Measurements from ENCODE around the gene USP32.

The USP32 gene

GRCh38 chr17:60369727-60370126, 22.2 kb downstream of the USP32 start:
- no peak overlapping the region for H3K4me3 ChIP-seq (ENCODE audit: control insufficient read depth, low read depth, low read length)
- TF ChIP-seq CTCF (IDR thresholded peaks at IDR 0.05; ENCODE audit: control insufficient read depth, insufficient read depth, low read depth, low read length, missing control alignments): no peak
- DNase-seq (ENCODE audit: low read depth): no peak

DNA sequence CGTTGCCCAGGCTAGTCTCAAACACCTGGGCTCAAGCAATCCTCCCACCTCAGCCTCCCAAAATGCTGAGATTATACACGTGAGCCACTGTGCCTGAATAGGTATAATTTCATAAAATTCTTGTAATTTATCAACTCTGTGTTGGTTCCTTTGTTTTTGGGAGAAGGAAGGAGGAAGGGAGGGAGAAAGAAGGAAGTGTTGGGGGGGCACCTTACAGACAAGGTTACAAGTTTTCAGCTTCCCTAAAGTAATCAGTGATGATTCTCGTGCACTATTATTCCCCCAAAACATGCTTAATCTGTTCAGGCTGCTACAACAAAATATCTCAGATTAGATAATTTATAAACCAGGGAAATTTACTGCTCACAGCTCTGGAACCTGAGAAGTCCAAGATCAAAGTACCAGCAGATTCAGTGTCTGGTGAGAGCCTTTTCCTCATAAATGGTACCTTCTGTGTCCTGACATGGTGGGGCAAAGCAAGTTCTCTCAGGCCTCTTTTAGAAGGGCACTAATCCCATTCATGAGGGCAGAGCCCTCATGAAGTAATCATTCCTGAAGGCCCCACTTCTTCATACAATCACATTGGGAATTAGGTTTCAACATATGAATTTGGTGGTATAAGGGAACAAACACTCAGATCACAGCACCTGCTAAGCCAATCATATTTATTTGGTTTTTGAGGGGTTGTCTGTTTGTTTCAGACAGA, 28.1 kb downstream of the USP32 start:
- H3K4me3 ChIP-seq (ENCODE audit: control insufficient read depth, low read depth, low read length): no peak overlapping the region
- no peak for TF ChIP-seq CTCF (IDR thresholded peaks at IDR 0.05; ENCODE audit: control insufficient read depth, insufficient read depth, low read depth, low read length, missing control alignments)

DNA sequence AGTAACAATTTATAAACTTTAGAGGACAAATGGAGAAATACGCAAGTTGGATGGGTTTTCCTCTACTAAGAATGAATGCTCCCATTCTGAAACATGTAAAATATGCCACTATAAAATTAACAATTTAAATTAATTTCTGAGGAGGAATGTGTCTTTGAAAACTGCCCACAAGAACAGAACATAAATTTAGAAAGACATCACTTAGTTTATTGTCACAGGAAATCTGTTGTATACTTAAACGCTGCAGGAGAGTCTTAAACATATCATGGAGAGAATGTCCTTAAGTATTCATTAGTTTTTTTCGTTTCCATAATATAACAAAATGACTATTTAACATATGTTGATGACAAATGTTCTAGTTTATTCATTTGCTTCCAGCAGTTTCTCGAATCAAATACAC, 29.6 kb downstream of the USP32 start:
- H3K4me3 ChIP-seq (ENCODE audit: control insufficient read depth, low read depth, low read length): no peak overlapping the region
- no peak for DNase-seq (ENCODE audit: low read depth)
- no peak for TF ChIP-seq CTCF (IDR thresholded peaks at IDR 0.05; ENCODE audit: control insufficient read depth, insufficient read depth, low read depth, low read length, missing control alignments)

More for the DNA sequence above, 28.1 kb downstream of the USP32 start:
- DNase-seq (ENCODE audit: low read depth): no peak

DNA sequence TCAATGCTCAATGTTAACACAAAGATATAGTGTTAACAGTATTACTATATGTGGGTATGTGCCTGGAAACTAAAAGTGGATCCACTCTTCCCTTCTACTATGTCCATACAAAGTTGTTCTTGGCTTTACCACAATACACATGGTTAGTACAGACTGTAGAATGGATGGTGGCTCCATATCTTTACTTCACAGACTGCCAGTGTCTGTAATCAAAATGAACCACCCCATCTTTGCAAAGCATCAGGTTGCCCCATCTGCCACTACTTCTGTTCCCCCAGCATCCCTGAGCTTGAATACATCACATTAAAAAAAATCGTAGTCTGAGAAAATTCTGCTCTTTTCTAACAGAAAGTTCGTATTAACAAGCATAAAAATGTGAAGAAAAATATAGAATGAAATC, 30.0 kb downstream of the USP32 start:
- no peak overlapping the region for H3K4me3 ChIP-seq (ENCODE audit: control insufficient read depth, low read depth, low read length)
- DNase-seq (ENCODE audit: low read depth): no peak
- no peak for TF ChIP-seq CTCF (IDR thresholded peaks at IDR 0.05; ENCODE audit: control insufficient read depth, insufficient read depth, low read depth, low read length, missing control alignments)

- no peak overlapping the region for H3K4me3 ChIP-seq (ENCODE audit: control insufficient read depth, low read depth, low read length)
- TF ChIP-seq CTCF (IDR thresholded peaks at IDR 0.05; ENCODE audit: control insufficient read depth, insufficient read depth, low read depth, low read length, missing control alignments): no peak
- no peak for DNase-seq (ENCODE audit: low read depth)
These were observed 32.5 kb downstream of the USP32 start for GRCh38 chr17:60359415-60359814.

- DNase-seq (ENCODE audit: low read depth): no peak
- TF ChIP-seq CTCF (IDR thresholded peaks at IDR 0.05; ENCODE audit: control insufficient read depth, insufficient read depth, low read depth, low read length, missing control alignments): no peak
- H3K4me3 ChIP-seq (ENCODE audit: control insufficient read depth, low read depth, low read length): no peak overlapping the region
These were observed 33.2 kb downstream of the USP32 start for GRCh38 chr17:60358606-60359225.

Data from AG09309 (cell line).